Aorta (tissue), 5 donors: ENCODE results near the gene PLA2G4A. TPM values are rescaled to one million over a fixed set of nuclear protein-coding genes. Genes with fewer than 3 reads are reported as not detected.

Source experiments
- ATAC-seq: fragments of 200-7000 bp; cut with Tn5 transposase; one replicate; pipeline ENCODE4 v1.9.1; 2022; ENCODE audit warnings: moderate library complexity; ENCODE audit not compliant: low FRiP score
- DNase-seq, 2 donors: peaks; one replicate each; pipeline ENCODE4 v3.0.0-alpha.2; 2020
- H3K27ac ChIP-seq, 2 donors: one replicate each; pipeline ENCODE4 v1.5.1; 2013; ENCODE audit warnings: low read length in 2 of 2, mild to moderate bottlenecking in 2 of 2, moderate library complexity in 2 of 2, control low read depth in 1 of 2, inconsistent platforms in 1 of 2, low read depth in 1 of 2
- H3K27me3 ChIP-seq, 2 donors: one replicate each; pipeline ENCODE4 v1.6.1; 2013; ENCODE audit warnings: control low read depth in 1 of 2, low read length in 1 of 2, mild to moderate bottlenecking in 1 of 2, moderate library complexity in 1 of 2; ENCODE audit not compliant: insufficient read depth in 2 of 2, control insufficient read depth in 1 of 2
- H3K36me3 ChIP-seq, 2 donors: one replicate each; pipeline ENCODE4 v1.6.1; 2013; ENCODE audit warnings: control low read depth in 1 of 2, low read length in 1 of 2, mild to moderate bottlenecking in 1 of 2; ENCODE audit not compliant: insufficient read depth in 2 of 2, control insufficient read depth in 1 of 2
- H3K4me1 ChIP-seq, 2 donors: one replicate each; pipeline ENCODE4 v1.6.1; 2013; ENCODE audit warnings: low read length in 2 of 2, control low read depth in 1 of 2, mild to moderate bottlenecking in 1 of 2, moderate library complexity in 1 of 2; ENCODE audit not compliant: insufficient read depth in 2 of 2, control insufficient read depth in 1 of 2
- H3K4me3 ChIP-seq, 2 donors: one replicate each; pipeline ENCODE4 v1.5.1; 2013; ENCODE audit warnings: low read length in 2 of 2, control low read depth in 1 of 2, mild to moderate bottlenecking in 1 of 2
- H3K9me3 ChIP-seq: one replicate; pipeline ENCODE4 v1.6.1; 2013; ENCODE audit warnings: mild to moderate bottlenecking, low read length; ENCODE audit not compliant: control insufficient read depth
- WGBS, 2 donors: extraction: QIAGEN DNeasy Blood & Tissue Kit; methylation state at CpG; one replicate each; pipeline ENCODE4 v1.1.7; 2013; 5-methylcytosine and 5-hydroxymethylcytosine counted together
- intact Hi-C, 2 donors: fragments of 100-400 bp; cut with DNase I; formaldehyde crosslinking; loops; one replicate each; pipeline versions ENCODE4 v1.14.2 to v1.15.0; 2022
- polyA plus RNA-seq, 2 donors: library from polyadenylated mRNA; stranded (reverse); fragments of 200-250 nt; gene quantifications; one replicate each; pipeline ENCODE4 v1.2.3, GENCODE V29; 2013
- total RNA-seq, 2 donors: library from RNA; stranded (reverse); fragmentation: NEBNext Ultra II Directional; extraction: Animal tissue kit (Norgen Biotek cat#: 25700); gene quantifications; one replicate each; pipeline ENCODE4 v1.2.1, GENCODE V29; 2021
- donor health status: healthy with polysubstance abuse.
- donor health status: Bipolar disorder and iron deficiency.
- donor health status: DM: no; HTN: no; CAD: no.
- donor health status: DM: no; HTN: no; CAD: no.
- donor health status: DM: yes; HTN: yes; CAD: no.

The PLA2G4A gene
- total and polyA plus RNA-seq, 4 donors: 4.6 to 11.8 (median 7.9) TPM

DNA sequence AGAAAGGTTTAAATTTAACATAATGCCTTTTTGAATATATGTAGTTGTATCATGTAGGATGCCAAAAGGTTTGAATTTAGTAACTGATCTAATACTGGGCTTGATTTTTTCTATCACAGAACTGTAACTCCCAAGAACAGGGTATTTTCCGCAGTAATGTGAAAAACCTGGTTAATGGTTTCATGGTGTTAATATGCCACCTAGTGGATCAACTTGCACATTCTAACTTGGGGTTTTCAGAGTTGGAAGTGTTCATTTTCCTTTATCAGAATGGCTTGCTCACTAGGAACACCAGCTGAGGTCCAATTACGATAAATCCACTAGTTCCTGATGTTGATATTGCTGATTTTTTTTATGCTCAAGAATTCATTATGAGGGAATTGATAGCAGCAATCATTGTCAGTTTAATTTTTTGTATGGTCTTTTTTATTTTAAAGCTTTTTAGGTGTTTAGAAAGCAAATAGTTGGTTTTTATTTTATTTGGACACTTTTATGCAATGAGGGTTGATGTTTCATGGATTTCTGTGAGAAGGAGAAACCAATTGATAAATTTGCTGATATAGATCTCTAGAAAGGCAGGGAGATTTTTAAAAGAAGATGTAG lies 157.2 kb downstream of the PLA2G4A start:
- Histone ChIP-seq H3K27ac (no peak overlapping the region), H3K4me1 (no peaks in the 10 kb centered on the region), H3K27me3 (no peaks in the 10 kb centered on the region), H3K9me3 (no peaks in the 10 kb centered on the region), H3K36me3 (no peaks in the 10 kb centered on the region), H3K4me3 (no peak overlapping the region)
- no peak for DNase-seq
- intact Hi-C loops: loop anchor here (5.0 to 10.0 kb wide), 4 partner anchors 381 to 581 kb away; no protein-coding TSS in a partner anchor
- peak; percentile 85 for ATAC-seq
- 2 to 3% methylated on average over 2 of the region's 2 CpGs for WGBS, 2 donors

DNA sequence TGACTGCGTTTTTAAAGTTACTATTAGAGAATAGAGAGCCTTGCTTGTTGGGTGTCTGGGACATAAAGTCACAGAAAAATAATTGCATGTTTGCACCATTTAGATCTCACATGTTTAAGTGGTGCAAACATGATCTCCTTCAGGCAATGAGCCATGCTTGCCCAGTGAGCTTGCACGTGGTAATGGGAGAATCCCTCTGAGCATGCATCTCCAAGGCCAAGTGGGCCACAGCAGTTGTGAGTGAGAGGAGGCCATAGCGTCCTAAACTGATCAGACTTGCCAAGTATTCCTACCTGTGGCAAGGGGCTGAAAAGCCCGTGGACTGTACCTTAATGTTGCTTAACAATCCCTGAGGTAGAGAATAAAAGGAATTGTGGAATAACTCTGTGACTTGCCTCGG lies 158.3 kb downstream of the PLA2G4A start:
- Histone ChIP-seq H3K27me3 (no peaks in the 10 kb centered on the region), H3K4me1 (no peaks in the 10 kb centered on the region), H3K36me3 (no peaks in the 10 kb centered on the region), H3K4me3 (no peak overlapping the region), H3K27ac (no peak overlapping the region), H3K9me3 (no peaks in the 10 kb centered on the region)
- intact Hi-C loops: loop anchor here (5.0 to 10.0 kb wide), 4 partner anchors 382 to 582 kb away; no protein-coding TSS in a partner anchor
- no peak for DNase-seq
- ATAC-seq: no peak
- WGBS, 2 donors: 77 to 81% methylated on average over 5 of the region's 5 CpGs

DNA sequence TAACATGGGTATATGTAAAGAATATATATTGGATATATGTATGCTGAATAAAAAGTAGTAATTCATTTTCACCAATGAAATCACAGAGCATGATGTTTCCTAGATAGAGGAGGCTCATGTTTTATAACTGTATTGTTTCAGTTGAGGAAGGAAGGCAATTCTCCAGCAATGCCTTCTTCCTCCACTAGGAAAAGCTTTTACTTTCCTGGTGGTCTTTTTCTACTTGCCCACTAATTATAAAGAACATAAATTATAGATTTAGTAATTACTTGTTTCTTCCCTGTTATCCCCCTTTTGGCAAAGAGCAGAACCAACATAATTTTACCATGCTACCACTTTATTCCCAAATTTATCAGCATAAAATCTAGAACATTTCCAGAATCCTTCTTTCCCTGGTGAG lies 159.0 kb downstream of the PLA2G4A start:
- ATAC-seq: no peak
- no peaks in the 10 kb centered on the region for H3K36me3 ChIP-seq
- no peaks in the 10 kb centered on the region for H3K9me3 ChIP-seq

DNA sequence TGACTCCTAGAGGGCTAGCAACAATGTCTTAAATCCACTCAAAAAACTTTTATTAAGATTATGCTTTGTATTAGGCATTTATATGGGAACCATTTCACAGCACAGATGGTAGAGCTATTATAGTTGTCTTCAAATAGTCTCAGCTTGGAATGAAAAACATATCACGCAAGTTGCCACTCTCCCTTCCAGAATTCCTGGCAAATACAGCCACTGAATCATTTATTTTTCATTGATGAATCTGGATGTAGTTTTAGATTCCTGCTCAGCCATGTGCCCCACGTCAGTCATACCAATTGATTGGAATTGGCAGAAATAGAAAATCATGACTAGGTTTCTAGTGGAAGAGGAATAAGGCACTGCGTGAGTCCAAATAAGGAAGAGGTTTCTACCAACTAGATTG lies 165.2 kb downstream of the PLA2G4A start:
- ATAC-seq (no peak), DNase-seq (no peak)
- Histone ChIP-seq H3K36me3 (no peaks in the 10 kb centered on the region), H3K27ac (no peak overlapping the region), H3K4me1 (no peaks in the 10 kb centered on the region), H3K27me3 (no peaks in the 10 kb centered on the region), H3K9me3 (no peaks in the 10 kb centered on the region), H3K4me3 (no peak overlapping the region)
- intact Hi-C loops: no loop called here
- WGBS, 2 donors: 70 to 79% methylated on average over 3 of the region's 3 CpGs

More for the DNA sequence above, 159.0 kb downstream of the PLA2G4A start:
- Histone ChIP-seq H3K27ac (no peak overlapping the region), H3K4me3 (no peak overlapping the region), H3K27me3 (no peaks in the 10 kb centered on the region), H3K4me1 (no peaks in the 10 kb centered on the region)
- intact Hi-C loops: loop anchor here (5.0 to 10.0 kb wide), 4 partner anchors 383 to 583 kb away; no protein-coding TSS in a partner anchor
- no peak for DNase-seq

DNA sequence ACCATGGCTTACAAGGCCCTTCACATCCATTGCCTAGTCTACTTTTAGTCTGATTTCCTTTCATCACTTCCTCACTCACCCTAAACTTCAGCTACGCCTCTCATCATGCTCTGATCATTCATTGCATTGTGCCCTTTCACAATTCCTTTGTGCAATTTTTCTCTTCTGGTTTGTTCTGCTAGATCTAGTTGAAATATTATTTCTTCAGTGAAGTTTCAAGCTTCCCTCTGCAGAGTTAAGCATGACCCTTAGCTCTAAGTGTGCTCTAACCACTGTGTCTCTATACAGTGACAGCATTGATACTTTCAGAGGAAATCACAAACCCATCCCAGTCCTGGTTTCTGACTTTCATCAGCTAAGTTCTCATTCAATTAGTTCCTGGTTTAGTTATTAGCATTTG lies 166.1 kb downstream of the PLA2G4A start:
- intact Hi-C loops: no loop called here
- Histone ChIP-seq H3K27me3 (no peaks in the 10 kb centered on the region), H3K4me1 (no peaks in the 10 kb centered on the region), H3K9me3 (no peaks in the 10 kb centered on the region), H3K36me3 (no peaks in the 10 kb centered on the region), H3K4me3 (no peak overlapping the region), H3K27ac (no peak overlapping the region)
- no peak for DNase-seq
- WGBS, 2 donors: 85 to 89% methylated on average over 1 of the region's 1 CpG
- no peak for ATAC-seq

DNA sequence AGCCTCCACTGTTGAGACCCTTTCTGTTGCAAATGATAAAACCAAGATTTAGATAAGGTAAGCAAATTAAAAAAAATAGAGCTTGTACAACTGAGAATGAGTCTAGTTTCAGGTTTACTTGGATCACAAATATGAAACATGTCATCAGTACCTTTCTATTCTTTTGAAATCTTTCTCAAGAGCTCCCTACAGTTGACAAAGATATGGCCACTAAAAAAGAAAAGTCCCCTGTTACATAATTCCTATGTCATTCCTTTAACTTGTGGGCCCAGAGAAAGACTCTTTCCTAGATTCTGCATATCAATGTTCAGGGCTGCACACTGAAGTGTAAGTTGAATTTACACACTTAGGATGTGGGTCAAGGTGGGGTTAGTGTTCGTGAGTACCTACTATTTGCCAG lies 168.1 kb downstream of the PLA2G4A start:
- H3K9me3 ChIP-seq: no peaks in the 10 kb centered on the region
- H3K27me3 ChIP-seq: no peaks in the 10 kb centered on the region
- intact Hi-C loops: no loop called here
- no peaks in the 10 kb centered on the region for H3K36me3 ChIP-seq
- 74 to 85% methylated on average over 1 of the region's 1 CpG for WGBS, 2 donors
- H3K4me3 ChIP-seq: no peak overlapping the region
- no peak for ATAC-seq
- H3K27ac ChIP-seq: no peak overlapping the region
- DNase-seq: no peak
- H3K4me1 ChIP-seq: no peaks in the 10 kb centered on the region

DNA sequence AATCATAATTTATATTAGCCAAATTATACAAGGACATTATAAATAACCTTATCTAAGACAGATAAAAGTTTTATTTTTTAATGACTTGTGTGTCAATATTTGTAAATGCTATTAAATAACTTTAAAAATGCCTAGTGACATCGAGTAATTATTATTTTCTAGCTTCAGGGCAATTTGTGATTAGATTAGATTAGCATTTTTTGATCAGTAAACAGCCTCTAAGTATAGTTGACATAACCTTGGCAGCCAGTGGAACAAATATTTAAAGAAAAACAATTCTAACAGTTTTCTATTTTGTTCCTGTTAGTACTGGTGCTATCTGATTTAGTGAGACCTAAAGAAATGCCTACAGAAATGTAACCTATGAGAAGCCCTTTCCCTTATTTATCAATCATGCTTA lies 169.1 kb downstream of the PLA2G4A start:
- Histone ChIP-seq H3K4me1 (no peaks in the 10 kb centered on the region), H3K4me3 (no peak overlapping the region), H3K9me3 (no peaks in the 10 kb centered on the region), H3K36me3 (no peaks in the 10 kb centered on the region), H3K27ac (no peak overlapping the region), H3K27me3 (no peaks in the 10 kb centered on the region)
- 23 to 26% methylated on average over 1 of the region's 1 CpG for WGBS, 2 donors
- DNase-seq: no peak
- ATAC-seq: no peak
- intact Hi-C loops: no loop called here

DNA sequence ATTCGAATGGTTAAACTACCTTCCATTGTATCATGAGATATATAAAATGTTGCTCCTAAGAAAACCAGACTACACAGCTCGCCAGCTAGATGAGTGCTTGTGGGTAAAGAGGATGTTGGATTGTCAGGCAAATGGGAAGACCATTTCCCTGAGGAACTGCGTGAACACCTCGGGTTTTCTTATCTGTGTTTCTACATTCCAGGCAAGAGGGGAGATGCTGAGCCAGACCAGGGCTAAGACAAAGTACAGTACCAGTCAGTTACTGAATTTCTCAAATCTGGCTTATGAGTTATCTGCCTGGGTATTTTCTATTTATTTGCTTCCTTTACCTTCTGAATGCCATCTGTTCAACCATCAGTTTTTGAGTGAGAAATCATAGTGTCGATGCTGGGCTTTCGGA lies 170.8 kb downstream of the PLA2G4A start:
- ATAC-seq (no peak), DNase-seq (no peak)
- Histone ChIP-seq H3K27ac (no peak overlapping the region), H3K4me1 (no peaks in the 10 kb centered on the region), H3K4me3 (no peak overlapping the region), H3K9me3 (no peaks in the 10 kb centered on the region), H3K36me3 (no peaks in the 10 kb centered on the region), H3K27me3 (no peaks in the 10 kb centered on the region)
- 71 to 73% methylated on average over 6 of the region's 6 CpGs for WGBS, 2 donors
- intact Hi-C loops: no loop called here

DNA sequence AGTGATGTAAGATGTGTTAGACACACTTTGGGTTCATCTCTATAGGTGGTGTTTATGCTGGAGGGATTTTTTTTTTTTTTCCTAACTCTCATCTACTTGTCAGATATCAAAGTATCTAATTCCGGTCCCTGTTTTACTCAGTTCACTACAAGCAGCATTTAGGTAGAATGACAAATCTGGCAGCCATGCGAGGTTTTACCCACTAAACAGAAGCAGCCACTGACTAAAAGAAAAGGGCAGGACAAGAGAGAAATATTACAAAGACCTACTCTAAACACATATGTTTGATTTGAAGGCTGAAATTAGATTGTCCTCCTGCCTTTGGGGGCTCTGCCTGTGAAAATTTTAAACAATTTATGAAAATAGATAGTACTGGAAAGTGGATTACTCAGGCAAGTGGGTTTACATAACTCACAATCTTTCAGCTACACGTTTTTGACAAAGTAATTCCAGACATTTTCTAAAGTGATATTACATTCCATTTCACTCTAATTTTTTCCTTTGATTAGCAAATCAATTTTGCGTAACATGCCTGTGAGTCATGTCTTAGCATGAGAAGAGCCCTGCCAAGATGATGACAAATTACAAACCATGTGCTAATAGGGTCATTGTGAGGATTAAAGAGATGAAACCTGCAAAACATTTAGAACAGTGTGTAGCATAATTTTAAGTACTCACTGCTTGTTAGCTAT lies 172.6 kb downstream of the PLA2G4A start:
- Histone ChIP-seq H3K27me3 (no peaks in the 10 kb centered on the region), H3K4me1 (no peaks in the 10 kb centered on the region), H3K9me3 (peaks cover 2% of the 10 kb centered on the region), H3K4me3 (no peak overlapping the region), H3K36me3 (no peaks in the 10 kb centered on the region), H3K27ac (no peak overlapping the region)
- WGBS, 2 donors: 50 to 51% methylated on average over 4 of the region's 4 CpGs
- intact Hi-C loops: no loop called here
- DNase-seq (no peak), ATAC-seq (no peak)
